Panc1 (cell line): ENCODE results near the gene SLC38A9. TPM values are rescaled to one million over a fixed set of nuclear protein-coding genes. Genes with fewer than 3 reads are reported as not detected.

Source experiments
- ATAC-seq: fragments of 200-7000 bp; cut with Tn5 transposase; 2 replicates; pipeline ENCODE4 v1.9.1; 2020; ENCODE audit warnings: mild to moderate bottlenecking, moderate library complexity
- BruUV-seq: library from RNA; stranded (reverse); fragments of 400-500 nt; replicated peaks from 2 replicates; lab custom pipeline; 2021; lab: Mats Ljungman, UMichigan
- CTCF ChIA-PET: fragments of 300-600 bp; sonication (Branson Sonifier 250); formaldehyde crosslinking; loops from one replicate; lab custom pipeline; 2022; ENCODE audit warnings: antibody characterized with exemption; lab: Charles Lee
- POLR2A ChIA-PET: fragments of 300-600 bp; sonication (Branson Sonifier 250); formaldehyde crosslinking; loops from one replicate; lab custom pipeline; 2022; ENCODE audit warnings: antibody characterized with exemption; lab: Charles Lee
- DNase-seq: peaks from one replicate; pipeline ENCODE4 v3.0.0-alpha.2; 2010; ENCODE audit warnings: low read depth, low spot score
- H3K27ac ChIP-seq: 2 replicates; pipeline ENCODE4 v1.5.1; 2011; ENCODE audit warnings: mild to moderate bottlenecking, low read length, inconsistent platforms
- H3K27me3 ChIP-seq: fragments of 200-500 bp; sonication (Bioruptor generic); 2 replicates; pipeline ENCODE4 v1.6.0; 2014; ENCODE audit warnings: low read length, inconsistent platforms; ENCODE audit not compliant: control insufficient read depth, insufficient read depth
- H3K36me3 ChIP-seq: fragments of 200-500 bp; sonication (Bioruptor generic); 2 replicates; pipeline ENCODE4 v1.5.1; 2014; ENCODE audit warnings: inconsistent platforms, mild to moderate bottlenecking, low read length, moderate library complexity; ENCODE audit not compliant: control insufficient read depth, insufficient read depth
- H3K4me1 ChIP-seq: 2 replicates; pipeline ENCODE4 v1.5.1; 2011; ENCODE audit warnings: inconsistent platforms, mild to moderate bottlenecking, low read length, moderate library complexity; ENCODE audit not compliant: control insufficient read depth, insufficient read depth
- H3K4me3 ChIP-seq, 2 experiments: 2 replicates each; pipeline ENCODE4 v1.5.1; 2011 to 2012; ENCODE audit warnings: low read depth in 2 of 2, low read length in 2 of 2, mild to moderate bottlenecking in 2 of 2, inconsistent platforms in 1 of 2, moderate library complexity in 1 of 2
- H3K9me3 ChIP-seq: fragments of 200-500 bp; sonication (Bioruptor generic); 2 replicates; pipeline ENCODE4 v1.5.1; 2014; ENCODE audit warnings: low read depth, mild to moderate bottlenecking, inconsistent platforms, low read length, moderate library complexity; ENCODE audit not compliant: control insufficient read depth, insufficient read depth
- POLR2AphosphoS5 ChIP-seq: IDR thresholded peaks from 2 replicates; pipeline ENCODE4 v1.6.1; 2012; ENCODE audit warnings: mild to moderate bottlenecking, low read depth, low read length, moderate library complexity
- SIN3A ChIP-seq: IDR thresholded peaks from 2 replicates; pipeline ENCODE4 v1.6.1; 2012; ENCODE audit warnings: low read depth, mild to moderate bottlenecking, low read length, moderate library complexity, borderline replicate concordance; ENCODE audit not compliant: insufficient read depth
- TCF7L2 ChIP-seq: IDR thresholded peaks from 2 replicates; pipeline ENCODE4 v1.6.1; 2011; ENCODE audit warnings: mild to moderate bottlenecking, low read depth, low read length, inconsistent platforms
- in situ Hi-C: cut with HindIII; loops from 2 replicates; pipeline ENCODE4 v1.10.0; 2016; ENCODE audit warnings: low sequenced_read_pairs, low pct_unique_long_range_greater_than_20kb
- intact Hi-C: fragments of 100-400 bp; cut with micrococcal nuclease; formaldehyde crosslinking; loops from one replicate; pipeline ENCODE4 v1.10.0; 2022; ENCODE audit not compliant: unreplicated experiment
- total RNA-seq: library from RNA; stranded (reverse); gene quantifications from one replicate; pipeline ENCODE4 v1.2.1, GENCODE V29; 2021; ENCODE audit not compliant: unreplicated experiment
- TF ChIP-seq, protein P1 (sequence below), 2 experiments: IDR thresholded peaks; 2 replicates each; pipeline ENCODE4 v1.6.1; 2011 to 2012; ENCODE audit warnings: low read depth in 2 of 2, control low read depth in 1 of 2, low read length in 1 of 2, mild to moderate bottlenecking in 1 of 2, moderate library complexity in 1 of 2; ENCODE audit not compliant: insufficient read depth in 1 of 2
- TF ChIP-seq, protein P2 (sequence below): fragments of 450-650 bp; IDR thresholded peaks from 2 replicates; pipeline ENCODE4 v1.5.1; 2017; ENCODE audit warnings: mild to moderate bottlenecking

The SLC38A9 gene
- total RNA-seq, 1 experiment from 2014 or later, result 12.8 TPM

DNA sequence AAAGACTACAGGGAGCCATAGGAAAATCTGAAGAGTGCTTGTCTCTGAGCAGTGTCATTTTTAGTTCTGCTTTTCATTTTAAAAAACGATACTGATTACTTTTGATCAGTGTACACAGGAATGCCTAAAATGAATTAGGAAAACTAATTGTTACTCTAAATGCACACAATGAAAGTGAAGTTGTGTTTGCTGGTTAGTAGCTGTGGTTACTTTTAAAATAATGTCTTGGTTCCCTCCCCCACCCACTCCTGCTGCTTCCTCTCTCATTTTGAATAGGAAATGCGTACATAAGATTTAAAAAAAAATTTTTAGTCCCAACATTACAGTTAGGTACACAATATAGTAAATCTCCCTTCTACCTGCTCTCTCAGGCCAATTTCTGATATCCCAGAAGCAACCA lies 129.9 kb downstream of the SLC38A9 start:
- H3K9me3 ChIP-seq, result no peaks in the 10 kb centered on the region
- intact Hi-C loops (no loop called here), in situ Hi-C loops (no loop called here)
- no peaks in the 10 kb centered on the region for H3K27me3 ChIP-seq
- POLR2A ChIA-PET, result no interaction called here
- CTCF ChIA-PET, result no interaction called here
- no peaks in the 10 kb centered on the region for H3K36me3 ChIP-seq
- no peak overlapping the region for H3K27ac ChIP-seq
- H3K4me1 ChIP-seq, result no peaks in the 10 kb centered on the region
- TF ChIP-seq POLR2AphosphoS5, result no peak
- TF ChIP-seq TCF7L2, result no peak
- TF ChIP-seq, protein P1, sequence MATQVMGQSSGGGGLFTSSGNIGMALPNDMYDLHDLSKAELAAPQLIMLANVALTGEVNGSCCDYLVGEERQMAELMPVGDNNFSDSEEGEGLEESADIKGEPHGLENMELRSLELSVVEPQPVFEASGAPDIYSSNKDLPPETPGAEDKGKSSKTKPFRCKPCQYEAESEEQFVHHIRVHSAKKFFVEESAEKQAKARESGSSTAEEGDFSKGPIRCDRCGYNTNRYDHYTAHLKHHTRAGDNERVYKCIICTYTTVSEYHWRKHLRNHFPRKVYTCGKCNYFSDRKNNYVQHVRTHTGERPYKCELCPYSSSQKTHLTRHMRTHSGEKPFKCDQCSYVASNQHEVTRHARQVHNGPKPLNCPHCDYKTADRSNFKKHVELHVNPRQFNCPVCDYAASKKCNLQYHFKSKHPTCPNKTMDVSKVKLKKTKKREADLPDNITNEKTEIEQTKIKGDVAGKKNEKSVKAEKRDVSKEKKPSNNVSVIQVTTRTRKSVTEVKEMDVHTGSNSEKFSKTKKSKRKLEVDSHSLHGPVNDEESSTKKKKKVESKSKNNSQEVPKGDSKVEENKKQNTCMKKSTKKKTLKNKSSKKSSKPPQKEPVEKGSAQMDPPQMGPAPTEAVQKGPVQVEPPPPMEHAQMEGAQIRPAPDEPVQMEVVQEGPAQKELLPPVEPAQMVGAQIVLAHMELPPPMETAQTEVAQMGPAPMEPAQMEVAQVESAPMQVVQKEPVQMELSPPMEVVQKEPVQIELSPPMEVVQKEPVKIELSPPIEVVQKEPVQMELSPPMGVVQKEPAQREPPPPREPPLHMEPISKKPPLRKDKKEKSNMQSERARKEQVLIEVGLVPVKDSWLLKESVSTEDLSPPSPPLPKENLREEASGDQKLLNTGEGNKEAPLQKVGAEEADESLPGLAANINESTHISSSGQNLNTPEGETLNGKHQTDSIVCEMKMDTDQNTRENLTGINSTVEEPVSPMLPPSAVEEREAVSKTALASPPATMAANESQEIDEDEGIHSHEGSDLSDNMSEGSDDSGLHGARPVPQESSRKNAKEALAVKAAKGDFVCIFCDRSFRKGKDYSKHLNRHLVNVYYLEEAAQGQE (IDR thresholded peaks at IDR 0.05; ENCODE audit: insufficient read depth in 1 of 2, low read depth in 2 of 2, low read length in 1 of 2), result no peak
- TF ChIP-seq, protein P2, sequence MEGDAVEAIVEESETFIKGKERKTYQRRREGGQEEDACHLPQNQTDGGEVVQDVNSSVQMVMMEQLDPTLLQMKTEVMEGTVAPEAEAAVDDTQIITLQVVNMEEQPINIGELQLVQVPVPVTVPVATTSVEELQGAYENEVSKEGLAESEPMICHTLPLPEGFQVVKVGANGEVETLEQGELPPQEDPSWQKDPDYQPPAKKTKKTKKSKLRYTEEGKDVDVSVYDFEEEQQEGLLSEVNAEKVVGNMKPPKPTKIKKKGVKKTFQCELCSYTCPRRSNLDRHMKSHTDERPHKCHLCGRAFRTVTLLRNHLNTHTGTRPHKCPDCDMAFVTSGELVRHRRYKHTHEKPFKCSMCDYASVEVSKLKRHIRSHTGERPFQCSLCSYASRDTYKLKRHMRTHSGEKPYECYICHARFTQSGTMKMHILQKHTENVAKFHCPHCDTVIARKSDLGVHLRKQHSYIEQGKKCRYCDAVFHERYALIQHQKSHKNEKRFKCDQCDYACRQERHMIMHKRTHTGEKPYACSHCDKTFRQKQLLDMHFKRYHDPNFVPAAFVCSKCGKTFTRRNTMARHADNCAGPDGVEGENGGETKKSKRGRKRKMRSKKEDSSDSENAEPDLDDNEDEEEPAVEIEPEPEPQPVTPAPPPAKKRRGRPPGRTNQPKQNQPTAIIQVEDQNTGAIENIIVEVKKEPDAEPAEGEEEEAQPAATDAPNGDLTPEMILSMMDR, result no peak
- no peak for TF ChIP-seq SIN3A
- H3K4me3 ChIP-seq, result no peak overlapping the region
- BruUV-seq, result no TSS peak
- DNase-seq (no peak), ATAC-seq (no peak)

DNA sequence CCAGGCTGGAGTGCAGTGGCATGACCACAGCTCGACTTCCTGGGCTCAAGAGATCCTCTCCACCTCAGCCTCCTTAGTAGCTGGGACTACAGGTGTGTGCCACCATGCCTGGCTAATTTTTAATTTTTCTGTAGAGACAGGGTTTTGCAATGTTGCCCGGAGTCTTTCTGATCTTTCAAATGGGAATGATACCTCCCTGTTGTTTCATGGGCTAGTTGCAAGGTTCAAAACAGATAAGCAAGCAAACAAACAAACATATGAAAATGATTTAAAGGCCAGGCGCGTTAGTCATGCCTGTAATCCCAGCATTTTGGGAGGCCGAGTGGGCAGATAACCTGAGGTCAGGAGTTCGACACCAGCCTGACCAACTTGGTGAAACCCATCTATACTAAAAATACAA lies 132.1 kb downstream of the SLC38A9 start:
- POLR2A ChIA-PET, result no interaction called here
- CTCF ChIA-PET, result no interaction called here
- Histone ChIP-seq H3K27me3 (no peaks in the 10 kb centered on the region), H3K27ac (no peak overlapping the region), H3K36me3 (no peaks in the 10 kb centered on the region), H3K9me3 (no peaks in the 10 kb centered on the region), H3K4me1 (no peaks in the 10 kb centered on the region), H3K4me3 (no peak overlapping the region)
- in situ Hi-C loops (no loop called here), intact Hi-C loops (no loop called here)
- no peak for ATAC-seq
- no peak for DNase-seq
- TF ChIP-seq, protein P2, result no peak
- TF ChIP-seq TCF7L2 (no peak), SIN3A (no peak), POLR2AphosphoS5 (no peak)
- TF ChIP-seq, protein P1 (IDR thresholded peaks at IDR 0.05; ENCODE audit: insufficient read depth in 1 of 2, low read depth in 2 of 2, low read length in 1 of 2), result no peak
- BruUV-seq, result no TSS peak
